GM12878 (cell line): Measurements from ENCODE around the gene CD3E. TPM values are rescaled to one million over a fixed set of nuclear protein-coding genes. Genes with fewer than 3 reads are reported as not detected.

Source experiments
- ATAC-seq: fragments of 200-7000 bp; cut with Tn5 transposase; 3 replicates; pipeline ENCODE4 v1.9.1; 2020; ENCODE audit warnings: mild to moderate bottlenecking, moderate library complexity
- BruUV-seq: library from RNA; stranded (reverse); fragments of 400-500 nt; replicated peaks from 2 replicates; lab custom pipeline; 2021; lab: Mats Ljungman, UMichigan
- CTCF ChIA-PET: fragments of 300-600 bp; sonication (Branson Sonifier 250); formaldehyde crosslinking; extraction: SDS; loops from one replicate; lab custom pipeline; 2021; ENCODE audit warnings: inconsistent platforms; lab: Yijun Ruan, JAX
- POLR2A ChIA-PET: fragments of 350-600 bp; formaldehyde crosslinking; extraction: SDS; loops from one replicate; lab custom pipeline; 2021; ENCODE audit warnings: inconsistent platforms; lab: Charles Lee
- RAD21 ChIA-PET: fragments of 300-600 bp; sonication (Branson Sonifier 250); formaldehyde crosslinking; loops from one replicate; lab custom pipeline; 2023; ENCODE audit warnings: antibody characterized with exemption; ENCODE audit not compliant: unreplicated experiment; lab: Charles Lee
- SMC1A ChIA-PET: fragments of 300-600 bp; sonication (Branson Sonifier 250); formaldehyde crosslinking; loops from one replicate; lab custom pipeline; 2023; ENCODE audit not compliant: unreplicated experiment, uncharacterized antibody; lab: Charles Lee
- DNase-seq: peaks from one replicate; pipeline ENCODE4 v3.0.0-alpha.2; 2011; ENCODE audit warnings: low read depth, low spot score
- FAIRE-seq: peaks from 3 replicates; lab custom pipeline; 2011; peaks lifted over from hg19 to GRCh38; lab: Jason Lieb, UNC
- H2AFZ ChIP-seq: 2 replicates; pipeline ENCODE4 v1.6.0; 2011; ENCODE audit warnings: low read depth, low read length, control low read depth; ENCODE audit not compliant: control insufficient read depth
- H3K27ac ChIP-seq: 2 replicates; pipeline ENCODE4 v1.5.1; 2011; ENCODE audit warnings: control low read depth; ENCODE audit not compliant: control insufficient read depth, insufficient read depth
- H3K27me3 ChIP-seq, 2 experiments: replicated peaks in 1 of 2; 2 replicates each; pipeline versions ENCODE4 v1.6.0 to v1.6.1; 2011; ENCODE audit warnings: low read length in 1 of 2; ENCODE audit not compliant: control insufficient read depth in 2 of 2, insufficient read depth in 2 of 2
- H3K36me3 ChIP-seq, 2 experiments: 2 replicates each; pipeline ENCODE4 v1.5.1; 2011; ENCODE audit warnings: low read length in 1 of 2; ENCODE audit not compliant: control insufficient read depth in 2 of 2, insufficient read depth in 2 of 2
- H3K4me1 ChIP-seq: 2 replicates; pipeline ENCODE4 v1.6.1; 2011; ENCODE audit warnings: mild to moderate bottlenecking, low read length, moderate library complexity, mixed read lengths; ENCODE audit not compliant: control insufficient read depth, insufficient read depth
- H3K4me2 ChIP-seq: 2 replicates; pipeline ENCODE4 v1.6.0; 2011; ENCODE audit warnings: control low read depth; ENCODE audit not compliant: control insufficient read depth, insufficient read depth
- H3K4me3 ChIP-seq: fragments of 200-600 bp; sonication (generic); 2 replicates; pipeline ENCODE4 v1.5.1; 2016
- H3K79me2 ChIP-seq: 2 replicates; pipeline ENCODE4 v1.6.0; 2011; ENCODE audit warnings: low read length; ENCODE audit not compliant: control insufficient read depth, insufficient read depth
- H3K9ac ChIP-seq: 2 replicates; pipeline ENCODE4 v1.8.0; 2011; ENCODE audit warnings: low read length, control low read depth, mixed read lengths; ENCODE audit not compliant: control insufficient read depth, insufficient read depth
- H3K9me3 ChIP-seq: replicated peaks from 3 replicates; pipeline ENCODE4 v1.5.1; 2011; ENCODE audit warnings: mild to moderate bottlenecking, low read length; ENCODE audit not compliant: control insufficient read depth, insufficient read depth
- H4K20me1 ChIP-seq: 2 replicates; pipeline ENCODE4 v1.6.0; 2011; ENCODE audit not compliant: control insufficient read depth, insufficient read depth
- CHD2 ChIP-seq: IDR thresholded peaks from 2 replicates; pipeline ENCODE4 v1.6.1; 2011; ENCODE audit warnings: low read depth, low read length, improper control_type of control experiment, borderline replicate concordance
- CHD4 ChIP-seq: fragments of 200-600 bp; sonication (generic); IDR thresholded peaks from 2 replicates; pipeline ENCODE4 v1.6.1; 2016; ENCODE audit warnings: mild to moderate bottlenecking
- CREB1 ChIP-seq: IDR thresholded peaks from 2 replicates; pipeline ENCODE4 v1.6.1; 2012; ENCODE audit warnings: low read depth, mild to moderate bottlenecking, inconsistent platforms
- CREM ChIP-seq: IDR thresholded peaks from 2 replicates; pipeline ENCODE4 v1.6.1; 2014; ENCODE audit warnings: antibody characterized with exemption, low read depth
- MEF2B ChIP-seq: fragments of 450-650 bp; IDR thresholded peaks from 2 replicates; pipeline ENCODE4 v1.6.1; 2018; ENCODE audit warnings: mild to moderate bottlenecking, moderate library complexity; ENCODE audit not compliant: partially characterized antibody, poor library complexity, severe bottlenecking
- NBN ChIP-seq: fragments of 450-650 bp; IDR thresholded peaks from 2 replicates; pipeline ENCODE4 v1.6.1; 2016
- NR2C1 ChIP-seq: fragments of 450-650 bp; IDR thresholded peaks from 2 replicates; pipeline ENCODE4 v1.6.1; 2017; ENCODE audit warnings: antibody characterized with exemption, mild to moderate bottlenecking, moderate library complexity
- POLR2A ChIP-seq: IDR thresholded peaks from 2 replicates; pipeline ENCODE4 v1.6.1; 2011; ENCODE audit warnings: low read depth, mild to moderate bottlenecking, low read length
- TCF7 ChIP-seq: IDR thresholded peaks from 2 replicates; pipeline ENCODE4 v1.6.1; 2014; ENCODE audit warnings: antibody characterized with exemption, borderline replicate concordance
- WGBS: methylation state at CpG from one replicate; pipeline ENCODE4 v1.1.6; 2016; ENCODE audit warnings: low lambda C conversion rate; ENCODE audit not compliant: insufficient replicate concordance, insufficient coverage; ENCODE audit errors: missing lambda C conversion rate; 5-methylcytosine and 5-hydroxymethylcytosine counted together
- in situ Hi-C: fragments of 300-500 bp; cut with MboI; formaldehyde crosslinking; loops from 9 replicates; pipeline ENCODE4 v1.14.3; 2018; ENCODE audit warnings: mixed read lengths
- intact Hi-C: fragments of 100-400 bp; cut with micrococcal nuclease; formaldehyde crosslinking; loops from one replicate; pipeline ENCODE4 v1.14.2; 2022; ENCODE audit not compliant: unreplicated experiment
- polyA plus RNA-seq, 11 experiments: library from polyadenylated mRNA; depleted of rRNA in 4 of 11; unstranded in 6 of 11; stranded (reverse) in 5 of 11; fragments of >200 nt; fragmentation: Nextera tagmentation in 4 of 11; fragmentation: Illumina TruSeq in 1 of 11; extraction: Ambion mirVana in 4 of 11; extraction: Trizol in 1 of 11; gene quantifications; 1 replicate in 1 of 11; 2 replicates in 10 of 11; pipeline versions ENCODE4 v1.2.1 to v1.2.3, GENCODE V29; 2011 to 2016; ENCODE audit warnings: inconsistent platforms in 2 of 11, missing spikeins in 2 of 11, low read depth in 1 of 11
- total RNA-seq, 4 experiments: library from RNA; depleted of rRNA in 3 of 4; stranded (reverse); fragments of >200 nt in 3 of 4; fragmentation: Illumina TruSeq in 1 of 4; extraction: Trizol in 1 of 4; gene quantifications; 2 replicates each; pipeline versions ENCODE4 v1.2.1 to v1.2.3, GENCODE V29; 2013 to 2021
- TF ChIP-seq, protein P1 (sequence below): fragments of 450-650 bp; IDR thresholded peaks from 2 replicates; pipeline ENCODE4 v1.6.1; 2016; ENCODE audit warnings: mild to moderate bottlenecking
- TF ChIP-seq, protein P2 (sequence below): fragments of 450-650 bp; IDR thresholded peaks from 2 replicates; pipeline ENCODE4 v1.6.1; 2016; ENCODE audit warnings: mild to moderate bottlenecking

Gene CD3E
- total and polyA plus RNA-seq, 10 of the 15 experiments (the other 5 are each of a cell fraction or from before 2014, with no cell fraction given) = 0.10 to 17.3 (median 3.8) TPM

DNA sequence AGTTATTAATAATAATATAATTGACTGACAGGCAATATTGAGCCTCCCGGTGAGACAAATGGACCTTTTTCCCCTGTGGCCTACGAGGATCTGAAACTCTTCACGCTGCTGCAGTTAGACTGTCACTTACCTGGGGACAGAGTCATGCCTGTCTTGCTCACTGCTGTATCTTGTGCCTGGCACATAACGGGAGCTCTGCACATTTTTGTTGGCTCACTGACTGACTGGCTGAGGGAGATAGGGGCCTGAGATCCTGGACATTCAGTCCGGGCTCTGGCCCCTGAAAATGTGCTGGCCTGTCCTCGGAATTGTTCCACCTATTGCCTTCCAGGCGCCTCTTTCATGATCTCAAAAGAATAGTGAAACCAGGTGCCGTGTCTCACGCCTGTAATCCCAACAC is 38.7 kb downstream of the CD3E start (continued):
- TF ChIP-seq, protein P1, sequence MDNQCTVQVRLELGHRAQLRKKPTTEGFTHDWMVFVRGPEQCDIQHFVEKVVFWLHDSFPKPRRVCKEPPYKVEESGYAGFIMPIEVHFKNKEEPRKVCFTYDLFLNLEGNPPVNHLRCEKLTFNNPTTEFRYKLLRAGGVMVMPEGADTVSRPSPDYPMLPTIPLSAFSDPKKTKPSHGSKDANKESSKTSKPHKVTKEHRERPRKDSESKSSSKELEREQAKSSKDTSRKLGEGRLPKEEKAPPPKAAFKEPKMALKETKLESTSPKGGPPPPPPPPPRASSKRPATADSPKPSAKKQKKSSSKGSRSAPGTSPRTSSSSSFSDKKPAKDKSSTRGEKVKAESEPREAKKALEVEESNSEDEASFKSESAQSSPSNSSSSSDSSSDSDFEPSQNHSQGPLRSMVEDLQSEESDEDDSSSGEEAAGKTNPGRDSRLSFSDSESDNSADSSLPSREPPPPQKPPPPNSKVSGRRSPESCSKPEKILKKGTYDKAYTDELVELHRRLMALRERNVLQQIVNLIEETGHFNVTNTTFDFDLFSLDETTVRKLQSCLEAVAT = no peak
- no peak for TF ChIP-seq NBN
- TF ChIP-seq CREM = no peak
- TF ChIP-seq, protein P2, sequence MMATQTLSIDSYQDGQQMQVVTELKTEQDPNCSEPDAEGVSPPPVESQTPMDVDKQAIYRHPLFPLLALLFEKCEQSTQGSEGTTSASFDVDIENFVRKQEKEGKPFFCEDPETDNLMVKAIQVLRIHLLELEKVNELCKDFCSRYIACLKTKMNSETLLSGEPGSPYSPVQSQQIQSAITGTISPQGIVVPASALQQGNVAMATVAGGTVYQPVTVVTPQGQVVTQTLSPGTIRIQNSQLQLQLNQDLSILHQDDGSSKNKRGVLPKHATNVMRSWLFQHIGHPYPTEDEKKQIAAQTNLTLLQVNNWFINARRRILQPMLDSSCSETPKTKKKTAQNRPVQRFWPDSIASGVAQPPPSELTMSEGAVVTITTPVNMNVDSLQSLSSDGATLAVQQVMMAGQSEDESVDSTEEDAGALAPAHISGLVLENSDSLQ = peak; percentile 84
- TF ChIP-seq TCF7 = no peak
- TF ChIP-seq MEF2B = peak; percentile 15
- no peak for TF ChIP-seq CHD2
- TF ChIP-seq CREB1 = no peak
- no peak for TF ChIP-seq NR2C1

DNA sequence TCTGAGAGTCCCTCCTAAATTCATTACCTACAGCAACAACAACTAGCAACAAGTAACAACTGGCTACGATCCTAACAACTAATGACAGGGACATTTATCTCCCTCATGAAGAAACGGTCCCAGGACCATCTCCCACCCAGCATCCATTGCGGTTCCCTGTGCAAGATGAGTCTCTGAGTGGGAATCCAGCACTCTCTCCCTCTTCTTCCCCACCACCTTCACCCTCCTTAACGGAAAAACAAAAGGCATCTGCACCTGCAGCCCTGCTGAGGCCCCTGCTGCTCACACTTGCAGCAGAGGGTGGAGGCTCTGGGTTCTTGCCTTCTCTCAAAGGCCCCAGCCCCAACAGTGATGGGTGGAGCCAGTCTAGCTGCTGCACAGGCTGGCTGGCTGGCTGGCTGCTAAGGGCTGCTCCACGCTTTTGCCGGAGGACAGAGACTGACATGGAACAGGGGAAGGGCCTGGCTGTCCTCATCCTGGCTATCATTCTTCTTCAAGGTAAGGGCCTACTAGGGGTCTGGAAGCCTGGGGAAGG is 39.5 kb downstream of the CD3E start, which contains the start of gene CD3G:
CD3G (plus strand) TSS at position 364 of the 535 bp plus-strand sequence; CDS start at position 444, 80 bp downstream.
- no peaks in the 10 kb centered on the region for H3K79me2 ChIP-seq
- RAD21 ChIA-PET = no interaction called here
- FAIRE-seq (no peak), DNase-seq (no peak), ATAC-seq (no peak)
- intact Hi-C loops (no loop called here), in situ Hi-C loops (no loop called here)
- H3K9ac ChIP-seq = no peak within 1 kb of the TSS
- TF ChIP-seq POLR2A (peak; percentile 34; the same call in 1 of the 2 replicates), CHD4 (no peak)
- no peak within 1 kb of the TSS for H3K27ac ChIP-seq
- POLR2A ChIA-PET = no interaction called here
- no TSS peak for BruUV-seq
- no peaks in the 10 kb centered on the region for H3K36me3 ChIP-seq
- H3K27me3 ChIP-seq = peaks cover 0 to 4% of the 10 kb centered on the region in 2 experiments; a peak in 2 of 4 replicates
- H3K4me2 ChIP-seq = no peak within 1 kb of the TSS
- no peaks in the 10 kb centered on the region for H3K4me1 ChIP-seq
- H3K9me3 ChIP-seq = no peaks in the 10 kb centered on the region
- CTCF ChIA-PET = interaction anchor here (0.7 to 1.1 kb wide), 2 partner anchors 47 to 49 kb away, joined by 3 to 4 read pairs; no protein-coding TSS in a partner anchor
- SMC1A ChIA-PET = no interaction called here
- H3K4me3 ChIP-seq = no peak within 1 kb of the TSS
- WGBS = 44% methylated on average over 6 of the region's 6 CpGs
- no peaks in the 10 kb centered on the region for H4K20me1 ChIP-seq
- no peak within 1 kb of the TSS for H2AFZ ChIP-seq
